OCI-LY7 (cell line): ENCODE measurements around the gene PRR15L. TPM values are rescaled to one million over a fixed set of nuclear protein-coding genes. Genes with fewer than 3 reads are reported as not detected.

Experiments used
- BruUV-seq: library from RNA; stranded (reverse); fragments of 400-500 nt; replicated peaks from 2 replicates; lab custom pipeline; 2021; lab: Mats Ljungman, UMichigan
- CTCF ChIA-PET: fragments of 300-600 bp; sonication (Branson Sonifier 250); formaldehyde crosslinking; loops from one replicate; lab custom pipeline; 2022; ENCODE audit warnings: antibody characterized with exemption; ENCODE audit not compliant: unreplicated experiment; lab: Charles Lee
- POLR2A ChIA-PET: fragments of 300-600 bp; sonication (Branson Sonifier 250); formaldehyde crosslinking; loops from one replicate; lab custom pipeline; 2022; ENCODE audit warnings: antibody characterized with exemption; lab: Charles Lee
- DNase-seq: peaks from one replicate; pipeline ENCODE4 v3.0.0-alpha.2; 2015; ENCODE audit warnings: low spot score
- H2AFZ ChIP-seq: fragments of 200-600 bp; sonication (generic), shearing (Covaris generic); 2 replicates; pipeline ENCODE4 v1.6.1; 2014; ENCODE audit warnings: mild to moderate bottlenecking, antibody characterized with exemption, low read length, moderate library complexity
- H3K27ac ChIP-seq: fragments of 200-600 bp; sonication (generic); 2 replicates; pipeline ENCODE4 v1.5.1; 2014; ENCODE audit warnings: mixed run types, low read depth, mild to moderate bottlenecking, moderate library complexity, low read length, inconsistent platforms; ENCODE audit not compliant: poor library complexity, severe bottlenecking
- H3K36me3 ChIP-seq: fragments of 200-600 bp; sonication (generic); 2 replicates; pipeline ENCODE4 v1.6.1; 2014; ENCODE audit warnings: mild to moderate bottlenecking, antibody characterized with exemption, low read length, moderate library complexity, mixed read lengths; ENCODE audit not compliant: insufficient read depth
- H3K4me1 ChIP-seq: fragments of 200-600 bp; sonication (generic); 2 replicates; pipeline ENCODE4 v1.5.1; 2014; ENCODE audit warnings: mild to moderate bottlenecking, low read length; ENCODE audit not compliant: insufficient read depth, poor library complexity, severe bottlenecking
- H3K4me2 ChIP-seq: fragments of 200-600 bp; sonication (generic); 2 replicates; pipeline ENCODE4 v1.6.1; 2014; ENCODE audit warnings: mild to moderate bottlenecking, low read length
- H3K4me3 ChIP-seq: fragments of 200-600 bp; sonication (generic); 2 replicates; pipeline ENCODE4 v1.5.1; 2014; ENCODE audit warnings: mild to moderate bottlenecking, low read depth, low read length; ENCODE audit not compliant: poor library complexity, severe bottlenecking
- H3K79me2 ChIP-seq: fragments of 200-600 bp; sonication (generic); 2 replicates; pipeline ENCODE4 v1.6.1; 2016; ENCODE audit warnings: low read depth, mild to moderate bottlenecking, low read length, moderate library complexity, mixed read lengths; ENCODE audit not compliant: insufficient read depth
- H3K9me2 ChIP-seq: fragments of 200-600 bp; sonication (generic); 2 replicates; pipeline ENCODE4 v1.6.1; 2016; ENCODE audit warnings: mild to moderate bottlenecking, low read length, mixed read lengths; ENCODE audit not compliant: insufficient read depth
- H3K9me3 ChIP-seq: fragments of 200-600 bp; sonication (generic); 2 replicates; pipeline ENCODE4 v1.6.1; 2014; ENCODE audit warnings: mild to moderate bottlenecking, mixed run types, low read length, mixed read lengths
- H4K20me1 ChIP-seq: fragments of 200-600 bp; sonication (generic); 2 replicates; pipeline ENCODE4 v1.6.1; 2014; ENCODE audit warnings: mild to moderate bottlenecking, antibody characterized with exemption, low read length, moderate library complexity, mixed read lengths; ENCODE audit not compliant: insufficient read depth
- EZH2phosphoT487 ChIP-seq: fragments of 200-600 bp; sonication (generic); IDR thresholded peaks from 2 replicates; pipeline ENCODE4 v1.6.1; 2018; ENCODE audit warnings: low read depth, borderline replicate concordance, mild to moderate bottlenecking, mixed run types, antibody characterized with exemption, low read length, moderate library complexity, mixed read lengths
- intact Hi-C: fragments of 100-400 bp; cut with micrococcal nuclease; formaldehyde crosslinking; loops from one replicate; pipeline ENCODE4 v1.10.0; 2022; ENCODE audit not compliant: unreplicated experiment
- total RNA-seq, 2 experiments: library from RNA; depleted of rRNA in 1 of 2; stranded (reverse); fragments of >200 nt in 1 of 2; shearing (Covaris generic) in 1 of 2; gene quantifications; 2 replicates each; pipeline ENCODE4 v1.2.3, GENCODE V29; 2014 to 2022
- TF ChIP-seq, protein P1 (sequence below): fragments of 200-600 bp; sonication (generic); conservative IDR thresholded peaks from 2 replicates; pipeline ENCODE4 v1.5.1; 2014; ENCODE audit warnings: mild to moderate bottlenecking, antibody characterized with exemption, low read length, moderate library complexity, mixed read lengths

The PRR15L gene
- total RNA-seq, 2 experiments from 2014 or later, result not detected

GRCh38 chr17:47952171-47953021, 5.3 kb downstream of the PRR15L start:
- no peak overlapping the region for H3K4me2 ChIP-seq
- ChIA-PET POLR2A (interaction anchor here (0.7 kb wide), 1 partner anchor 18 kb away, joined by 4 read pairs; the partner anchor contains the start of gene CDK5RAP3), CTCF (no interaction called here)
- H3K9me2 ChIP-seq, result no peaks in the 10 kb centered on the region
- H3K4me3 ChIP-seq, result no peak overlapping the region
- H3K79me2 ChIP-seq, result no peaks in the 10 kb centered on the region
- no peak overlapping the region for H3K27ac ChIP-seq
- H3K36me3 ChIP-seq, result peaks cover 15% of the 10 kb centered on the region; the same call in 1 of the 2 replicates
- no TSS peak for BruUV-seq
- H2AFZ ChIP-seq, result no peak overlapping the region
- H3K9me3 ChIP-seq, result no peaks in the 10 kb centered on the region
- no peaks in the 10 kb centered on the region for H4K20me1 ChIP-seq
- intact Hi-C loops, result no loop called here
- DNase-seq, result no peak
- no peak for TF ChIP-seq EZH2phosphoT487
- TF ChIP-seq, protein P1, sequence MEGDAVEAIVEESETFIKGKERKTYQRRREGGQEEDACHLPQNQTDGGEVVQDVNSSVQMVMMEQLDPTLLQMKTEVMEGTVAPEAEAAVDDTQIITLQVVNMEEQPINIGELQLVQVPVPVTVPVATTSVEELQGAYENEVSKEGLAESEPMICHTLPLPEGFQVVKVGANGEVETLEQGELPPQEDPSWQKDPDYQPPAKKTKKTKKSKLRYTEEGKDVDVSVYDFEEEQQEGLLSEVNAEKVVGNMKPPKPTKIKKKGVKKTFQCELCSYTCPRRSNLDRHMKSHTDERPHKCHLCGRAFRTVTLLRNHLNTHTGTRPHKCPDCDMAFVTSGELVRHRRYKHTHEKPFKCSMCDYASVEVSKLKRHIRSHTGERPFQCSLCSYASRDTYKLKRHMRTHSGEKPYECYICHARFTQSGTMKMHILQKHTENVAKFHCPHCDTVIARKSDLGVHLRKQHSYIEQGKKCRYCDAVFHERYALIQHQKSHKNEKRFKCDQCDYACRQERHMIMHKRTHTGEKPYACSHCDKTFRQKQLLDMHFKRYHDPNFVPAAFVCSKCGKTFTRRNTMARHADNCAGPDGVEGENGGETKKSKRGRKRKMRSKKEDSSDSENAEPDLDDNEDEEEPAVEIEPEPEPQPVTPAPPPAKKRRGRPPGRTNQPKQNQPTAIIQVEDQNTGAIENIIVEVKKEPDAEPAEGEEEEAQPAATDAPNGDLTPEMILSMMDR, result no peak
- peaks cover 17% of the 10 kb centered on the region for H3K4me1 ChIP-seq

- Histone ChIP-seq H3K79me2 (no peaks in the 10 kb centered on the region), H3K4me2 (no peak overlapping the region), H3K4me1 (peaks cover 19% of the 10 kb centered on the region), H3K9me3 (no peaks in the 10 kb centered on the region), H2AFZ (no peak overlapping the region), H3K9me2 (no peaks in the 10 kb centered on the region), H3K27ac (no peak overlapping the region), H3K4me3 (no peak overlapping the region), H3K36me3 (peaks cover 29% of the 10 kb centered on the region), H4K20me1 (no peaks in the 10 kb centered on the region)
- intact Hi-C loops, result no loop called here
- DNase-seq, result no peak
- CTCF ChIA-PET, result interaction anchor here (0.9 to 1.6 kb wide), 2 partner anchors 9 to 75 kb away, joined by 4 read pairs; partner anchors contain the start of gene PNPO
- POLR2A ChIA-PET, result interaction anchor here (0.5 to 1.9 kb wide), 7 partner anchors 9 to 316 kb away, joined by 3 to 5 read pairs (median 3); partner anchors contain the start of genes CDK5RAP3 and PNPO
- BruUV-seq, result no TSS peak
- TF ChIP-seq EZH2phosphoT487, result no peak
- TF ChIP-seq, protein P1, result no peak
These were observed 7.2 kb downstream of the PRR15L start for GRCh38 chr17:47950448-47950847.
